VCaP (cell line): Measurements from ENCODE around the gene SNRNP70.

Experiments used
- H3K27ac ChIP-seq: fragments of 450-650 bp; 2 replicates; pipeline ENCODE4 v1.5.1; 2017
- TF ChIP-seq, protein P1 (sequence below): fragments of 450-650 bp; conservative IDR thresholded peaks from 2 replicates; pipeline ENCODE4 v1.5.1; 2017; ENCODE audit warnings: mild to moderate bottlenecking, moderate library complexity

SNRNP70 gene

DNA sequence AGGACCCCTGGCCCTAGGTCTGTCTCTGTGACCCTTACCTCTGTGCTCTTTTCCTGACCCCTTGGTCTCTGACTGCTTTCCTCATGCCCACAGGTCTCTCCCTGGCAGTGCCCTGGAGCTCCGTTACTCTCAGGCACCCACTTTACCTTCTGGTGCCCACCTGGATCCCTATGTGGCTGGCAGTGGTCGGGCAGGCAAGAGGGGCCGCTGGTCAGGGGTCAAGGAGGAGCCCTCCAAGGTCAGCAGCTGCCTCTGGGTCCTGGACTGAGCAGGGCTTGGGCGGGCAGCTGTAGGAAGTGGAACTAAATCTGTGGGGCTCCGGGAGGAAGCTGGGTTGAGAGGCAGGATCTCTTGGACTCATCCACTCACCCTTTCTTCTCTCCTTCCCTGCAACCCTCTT lies 50.4 kb downstream of the SNRNP70 start:
- no peak overlapping the region for H3K27ac ChIP-seq

DNA sequence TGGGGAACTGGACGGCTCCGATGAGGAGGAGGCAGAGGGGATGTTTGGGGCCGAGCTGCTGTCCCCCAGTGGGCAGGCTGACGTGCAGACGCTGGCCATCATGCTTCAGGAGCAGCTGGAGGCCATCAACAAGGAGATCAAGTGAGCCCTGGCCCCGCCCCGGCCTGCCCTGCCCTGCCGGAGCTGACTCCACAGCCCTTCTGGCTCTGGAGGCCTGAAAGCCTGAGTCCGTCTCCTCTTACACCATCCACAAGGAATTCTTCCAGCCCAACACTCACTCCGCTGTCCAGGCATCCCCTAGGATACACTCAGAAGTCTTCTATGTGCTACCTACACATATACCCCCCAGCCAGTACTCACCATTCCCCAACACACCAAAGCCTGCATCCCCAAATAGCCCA lies 51.5 kb downstream of the SNRNP70 start:
- TF ChIP-seq, protein P1, sequence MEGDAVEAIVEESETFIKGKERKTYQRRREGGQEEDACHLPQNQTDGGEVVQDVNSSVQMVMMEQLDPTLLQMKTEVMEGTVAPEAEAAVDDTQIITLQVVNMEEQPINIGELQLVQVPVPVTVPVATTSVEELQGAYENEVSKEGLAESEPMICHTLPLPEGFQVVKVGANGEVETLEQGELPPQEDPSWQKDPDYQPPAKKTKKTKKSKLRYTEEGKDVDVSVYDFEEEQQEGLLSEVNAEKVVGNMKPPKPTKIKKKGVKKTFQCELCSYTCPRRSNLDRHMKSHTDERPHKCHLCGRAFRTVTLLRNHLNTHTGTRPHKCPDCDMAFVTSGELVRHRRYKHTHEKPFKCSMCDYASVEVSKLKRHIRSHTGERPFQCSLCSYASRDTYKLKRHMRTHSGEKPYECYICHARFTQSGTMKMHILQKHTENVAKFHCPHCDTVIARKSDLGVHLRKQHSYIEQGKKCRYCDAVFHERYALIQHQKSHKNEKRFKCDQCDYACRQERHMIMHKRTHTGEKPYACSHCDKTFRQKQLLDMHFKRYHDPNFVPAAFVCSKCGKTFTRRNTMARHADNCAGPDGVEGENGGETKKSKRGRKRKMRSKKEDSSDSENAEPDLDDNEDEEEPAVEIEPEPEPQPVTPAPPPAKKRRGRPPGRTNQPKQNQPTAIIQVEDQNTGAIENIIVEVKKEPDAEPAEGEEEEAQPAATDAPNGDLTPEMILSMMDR = no peak
- no peak overlapping the region for H3K27ac ChIP-seq

More for the DNA sequence above, 50.4 kb downstream of the SNRNP70 start:
- TF ChIP-seq, protein P1 = no peak

GRCh38 chr19:49140951-49141350 lies 55.7 kb downstream of the SNRNP70 start:
- no peak overlapping the region for H3K27ac ChIP-seq
- TF ChIP-seq, protein P1 = no peak

- H3K27ac ChIP-seq = no peak overlapping the region
- TF ChIP-seq, protein P1 = no peak
These were observed 56.1 kb downstream of the SNRNP70 start for GRCh38 chr19:49141352-49141751.

GRCh38 chr19:49142866-49143335 lies 57.6 kb downstream of the SNRNP70 start:
- TF ChIP-seq, protein P1 = no peak
- peak overlapping the region; percentile 58 for H3K27ac ChIP-seq

DNA sequence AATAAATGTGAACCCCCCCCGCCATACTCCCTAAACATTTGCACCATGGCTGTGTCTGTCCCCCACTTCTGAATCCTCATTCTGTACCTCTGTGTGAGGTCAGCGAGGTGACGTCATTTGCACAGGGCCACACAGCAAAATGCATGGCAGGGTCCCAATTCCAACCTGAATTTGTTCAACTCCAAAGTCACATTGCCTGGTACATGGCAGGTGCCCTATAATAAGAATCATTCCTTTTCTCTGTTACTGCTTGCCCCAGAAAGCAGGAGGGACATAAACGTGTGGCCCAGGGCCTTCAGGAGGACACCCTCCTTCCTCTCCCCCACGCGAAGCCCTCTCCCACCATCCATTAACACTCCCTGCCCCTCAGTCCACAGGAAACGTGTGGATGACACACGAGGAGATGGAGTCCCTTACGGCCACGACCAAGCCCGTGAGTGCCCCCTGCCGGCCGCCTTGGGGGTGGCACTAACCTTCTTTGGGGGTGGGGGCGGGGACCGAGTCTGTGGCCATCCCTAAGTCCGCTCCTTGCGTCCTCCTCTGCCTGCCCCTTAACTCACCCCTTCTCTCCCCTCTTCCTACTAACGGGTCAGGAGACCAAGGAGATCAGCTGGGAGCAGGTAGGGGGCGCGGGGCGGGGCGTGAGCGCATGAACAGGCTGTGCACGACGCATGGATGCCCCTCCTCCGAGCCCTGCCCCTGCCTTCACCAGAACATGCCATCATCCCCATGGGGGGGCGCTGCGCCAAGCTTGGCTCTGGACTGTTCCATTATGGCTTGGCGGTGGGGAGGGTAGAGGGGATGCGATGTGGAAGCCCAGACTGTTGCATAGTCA lies 60.5 kb downstream of the SNRNP70 start:
- 0 out of 2 replicates have a peak overlapping the region, but pooled peaks have one; percentile 9 for H3K27ac ChIP-seq
- TF ChIP-seq, protein P1 = peak; percentile 89

DNA sequence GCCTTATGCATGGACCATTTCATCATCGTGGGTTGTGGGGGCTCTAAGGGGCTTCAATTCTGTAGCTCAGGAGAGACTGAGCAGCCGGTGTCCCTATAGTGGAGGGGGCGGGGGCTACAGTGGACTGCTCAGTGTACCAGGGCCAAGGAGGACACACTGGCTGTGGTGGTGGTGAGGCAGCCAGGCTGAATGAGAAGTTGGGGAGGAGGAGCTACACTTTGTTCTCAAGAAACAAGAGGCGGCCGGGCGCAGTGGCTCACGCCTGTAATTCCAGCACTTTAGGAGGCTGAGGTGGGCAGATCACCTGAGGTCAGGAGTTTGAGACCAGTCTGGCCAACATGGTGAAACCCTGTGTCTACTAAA lies 61.1 kb downstream of the SNRNP70 start:
- 0 out of 2 replicates have a peak overlapping the region, but pooled peaks have one; percentile 9 for H3K27ac ChIP-seq
